ENCODE measurements around the gene KAT6B. TPM values are rescaled to one million over a fixed set of nuclear protein-coding genes. Genes with fewer than 3 reads are reported as not detected.

KAT6B gene
- total and polyA plus RNA-seq, 4 donors: 8.5 to 47.5 (median 21.4) TPM

GRCh38 chr10:74859546-74859945 is 33.1 kb downstream of the KAT6B start:
- peaks cover 0 to 2% of the 10 kb centered on the region in 2 donors for H3K4me1 ChIP-seq (ENCODE audit: control insufficient read depth in 1 of 2, insufficient read depth in 2 of 2, low read length in 2 of 2)
- H3K4me3 ChIP-seq (ENCODE audit: low read length in 2 of 2): no peak overlapping the region
- no peak for ATAC-seq (ENCODE audit: low FRiP score)
- H3K27ac ChIP-seq (ENCODE audit: low read depth in 1 of 2, low read length in 2 of 2): no peak overlapping the region
- no peaks in the 10 kb centered on the region for H3K36me3 ChIP-seq (ENCODE audit: control insufficient read depth in 1 of 2, insufficient read depth in 2 of 2, low read length in 1 of 2)
- intact Hi-C loops (cut with DNase I): no loop called here
- H3K9me3 ChIP-seq (ENCODE audit: control insufficient read depth, low read length): no peaks in the 10 kb centered on the region
- no peaks in the 10 kb centered on the region for H3K27me3 ChIP-seq (ENCODE audit: control insufficient read depth in 1 of 2, insufficient read depth in 2 of 2, low read length in 1 of 2)
- 77 to 83% methylated on average over 1 of the region's 1 CpG for WGBS, 2 donors
- DNase-seq: no peak

- no peaks in the 10 kb centered on the region for H3K9me3 ChIP-seq (ENCODE audit: control insufficient read depth, low read length)
- no peak overlapping the region for H3K4me3 ChIP-seq (ENCODE audit: low read length in 2 of 2)
- intact Hi-C loops (cut with DNase I): no loop called here
- no peak for ATAC-seq (ENCODE audit: low FRiP score)
- no peak overlapping the region for H3K27ac ChIP-seq (ENCODE audit: low read depth in 1 of 2, low read length in 2 of 2)
- H3K4me1 ChIP-seq (ENCODE audit: control insufficient read depth in 1 of 2, insufficient read depth in 2 of 2, low read length in 2 of 2): no peaks in the 10 kb centered on the region
- WGBS, 2 donors: 82 to 87% methylated on average over 7 of the region's 7 CpGs
- no peaks in the 10 kb centered on the region for H3K27me3 ChIP-seq (ENCODE audit: control insufficient read depth in 1 of 2, insufficient read depth in 2 of 2, low read length in 1 of 2)
- no peaks in the 10 kb centered on the region for H3K36me3 ChIP-seq (ENCODE audit: control insufficient read depth in 1 of 2, insufficient read depth in 2 of 2, low read length in 1 of 2)
- DNase-seq: no peak
These were observed 36.2 kb downstream of the KAT6B start for GRCh38 chr10:74862625-74863024.

- 93 to 94% methylated on average over 2 of the region's 2 CpGs for WGBS, 2 donors
- Histone ChIP-seq H3K27ac (ENCODE audit: low read depth in 1 of 2, low read length in 2 of 2) (no peak overlapping the region), H3K27me3 (ENCODE audit: control insufficient read depth in 1 of 2, insufficient read depth in 2 of 2, low read length in 1 of 2) (no peaks in the 10 kb centered on the region), H3K4me1 (ENCODE audit: control insufficient read depth in 1 of 2, insufficient read depth in 2 of 2, low read length in 2 of 2) (no peaks in the 10 kb centered on the region), H3K4me3 (ENCODE audit: low read length in 2 of 2) (no peak overlapping the region), H3K9me3 (ENCODE audit: control insufficient read depth, low read length) (no peaks in the 10 kb centered on the region), H3K36me3 (ENCODE audit: control insufficient read depth in 1 of 2, insufficient read depth in 2 of 2, low read length in 1 of 2) (no peaks in the 10 kb centered on the region)
- intact Hi-C loops (cut with DNase I): no loop called here
- DNase-seq (no peak), ATAC-seq (ENCODE audit: low FRiP score) (no peak)
These were observed 37.2 kb downstream of the KAT6B start for GRCh38 chr10:74863551-74863950.

DNA sequence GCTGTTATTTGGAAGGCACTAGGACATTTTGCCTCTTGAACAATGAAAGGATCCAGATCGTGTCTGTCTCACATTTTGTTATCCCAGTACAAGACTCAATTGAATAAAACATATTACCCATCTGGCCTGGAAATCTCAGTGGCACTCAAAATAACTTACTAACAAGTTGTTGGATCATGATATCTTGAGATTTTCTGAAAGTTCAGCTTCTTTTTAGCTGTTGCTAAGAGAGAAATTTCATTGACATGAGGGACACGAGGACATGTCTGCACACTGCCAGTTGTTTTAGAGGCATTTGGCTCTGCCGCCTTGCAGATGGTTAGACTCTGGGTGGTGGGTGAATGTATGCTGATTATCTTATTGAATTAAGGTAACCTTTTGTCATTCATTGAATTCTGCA is 41.0 kb downstream of the KAT6B start:
- DNase-seq (no peak), ATAC-seq (ENCODE audit: low FRiP score) (no peak)
- Histone ChIP-seq H3K9me3 (ENCODE audit: control insufficient read depth, low read length) (no peaks in the 10 kb centered on the region), H3K4me3 (ENCODE audit: low read length in 2 of 2) (no peak overlapping the region), H3K27ac (ENCODE audit: low read depth in 1 of 2, low read length in 2 of 2) (no peak overlapping the region), H3K27me3 (ENCODE audit: control insufficient read depth in 1 of 2, insufficient read depth in 2 of 2, low read length in 1 of 2) (no peaks in the 10 kb centered on the region), H3K4me1 (ENCODE audit: control insufficient read depth in 1 of 2, insufficient read depth in 2 of 2, low read length in 2 of 2) (no peaks in the 10 kb centered on the region), H3K36me3 (ENCODE audit: control insufficient read depth in 1 of 2, insufficient read depth in 2 of 2, low read length in 1 of 2) (no peaks in the 10 kb centered on the region)
- intact Hi-C loops (cut with DNase I): no loop called here
- 51 to 59% methylated on average over 3 of the region's 3 CpGs for WGBS, 2 donors

- Histone ChIP-seq H3K4me3 (ENCODE audit: low read length in 2 of 2) (no peak overlapping the region), H3K27me3 (ENCODE audit: control insufficient read depth in 1 of 2, insufficient read depth in 2 of 2, low read length in 1 of 2) (no peaks in the 10 kb centered on the region), H3K36me3 (ENCODE audit: control insufficient read depth in 1 of 2, insufficient read depth in 2 of 2, low read length in 1 of 2) (no peaks in the 10 kb centered on the region), H3K4me1 (ENCODE audit: control insufficient read depth in 1 of 2, insufficient read depth in 2 of 2, low read length in 2 of 2) (peaks cover 0 to under 1% of the 10 kb centered on the region in 2 donors), H3K9me3 (ENCODE audit: control insufficient read depth, low read length) (no peaks in the 10 kb centered on the region), H3K27ac (ENCODE audit: low read depth in 1 of 2, low read length in 2 of 2) (no peak overlapping the region)
- intact Hi-C loops (cut with DNase I): no loop called here
- 89 to 92% methylated on average over 3 of the region's 3 CpGs for WGBS, 2 donors
- no peak for DNase-seq
- ATAC-seq (ENCODE audit: low FRiP score): no peak
These were observed 42.1 kb downstream of the KAT6B start for GRCh38 chr10:74868392-74868977.

DNA sequence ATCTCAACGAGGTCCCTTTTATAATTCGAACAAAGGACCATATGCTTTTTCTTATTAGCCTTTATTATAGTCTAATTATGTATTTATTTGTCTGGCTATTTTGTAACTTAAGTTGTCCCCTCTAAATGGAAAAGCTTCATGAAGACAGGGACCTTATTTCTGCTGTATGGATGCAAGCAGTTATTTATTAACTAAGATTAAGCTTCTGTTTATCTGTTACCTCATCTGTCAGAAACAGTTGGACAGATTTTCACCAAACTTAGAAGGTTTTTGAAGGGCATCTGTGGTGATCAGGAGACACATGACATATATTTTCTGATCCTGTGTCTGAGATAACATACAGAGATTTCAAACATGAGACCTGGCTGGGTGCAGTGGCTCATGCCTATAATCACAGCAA is 43.2 kb downstream of the KAT6B start:
- Histone ChIP-seq H3K4me1 (ENCODE audit: control insufficient read depth in 1 of 2, insufficient read depth in 2 of 2, low read length in 2 of 2) (peaks cover 0 to 2% of the 10 kb centered on the region in 2 donors), H3K9me3 (ENCODE audit: control insufficient read depth, low read length) (no peaks in the 10 kb centered on the region), H3K27ac (ENCODE audit: low read depth in 1 of 2, low read length in 2 of 2) (no peak overlapping the region), H3K36me3 (ENCODE audit: control insufficient read depth in 1 of 2, insufficient read depth in 2 of 2, low read length in 1 of 2) (no peaks in the 10 kb centered on the region), H3K4me3 (ENCODE audit: low read length in 2 of 2) (no peak overlapping the region), H3K27me3 (ENCODE audit: control insufficient read depth in 1 of 2, insufficient read depth in 2 of 2, low read length in 1 of 2) (no peaks in the 10 kb centered on the region)
- ATAC-seq (ENCODE audit: low FRiP score) (no peak), DNase-seq (no peak)
- intact Hi-C loops (cut with DNase I): no loop called here
- WGBS, 2 donors: 95% methylated on average over 2 of the region's 2 CpGs

GRCh38 chr10:74870191-74870590 is 43.8 kb downstream of the KAT6B start:
- Histone ChIP-seq H3K36me3 (ENCODE audit: control insufficient read depth in 1 of 2, insufficient read depth in 2 of 2, low read length in 1 of 2) (no peaks in the 10 kb centered on the region), H3K4me3 (ENCODE audit: low read length in 2 of 2) (no peak overlapping the region), H3K9me3 (ENCODE audit: control insufficient read depth, low read length) (no peaks in the 10 kb centered on the region), H3K27me3 (ENCODE audit: control insufficient read depth in 1 of 2, insufficient read depth in 2 of 2, low read length in 1 of 2) (no peaks in the 10 kb centered on the region), H3K27ac (ENCODE audit: low read depth in 1 of 2, low read length in 2 of 2) (no peak overlapping the region), H3K4me1 (ENCODE audit: control insufficient read depth in 1 of 2, insufficient read depth in 2 of 2, low read length in 2 of 2) (peaks cover 0 to 2% of the 10 kb centered on the region in 2 donors)
- ATAC-seq (ENCODE audit: low FRiP score) (no peak), DNase-seq (no peak)
- intact Hi-C loops (cut with DNase I): no loop called here
- WGBS, 2 donors: 93 to 98% methylated on average over 1 of the region's 1 CpG

DNA sequence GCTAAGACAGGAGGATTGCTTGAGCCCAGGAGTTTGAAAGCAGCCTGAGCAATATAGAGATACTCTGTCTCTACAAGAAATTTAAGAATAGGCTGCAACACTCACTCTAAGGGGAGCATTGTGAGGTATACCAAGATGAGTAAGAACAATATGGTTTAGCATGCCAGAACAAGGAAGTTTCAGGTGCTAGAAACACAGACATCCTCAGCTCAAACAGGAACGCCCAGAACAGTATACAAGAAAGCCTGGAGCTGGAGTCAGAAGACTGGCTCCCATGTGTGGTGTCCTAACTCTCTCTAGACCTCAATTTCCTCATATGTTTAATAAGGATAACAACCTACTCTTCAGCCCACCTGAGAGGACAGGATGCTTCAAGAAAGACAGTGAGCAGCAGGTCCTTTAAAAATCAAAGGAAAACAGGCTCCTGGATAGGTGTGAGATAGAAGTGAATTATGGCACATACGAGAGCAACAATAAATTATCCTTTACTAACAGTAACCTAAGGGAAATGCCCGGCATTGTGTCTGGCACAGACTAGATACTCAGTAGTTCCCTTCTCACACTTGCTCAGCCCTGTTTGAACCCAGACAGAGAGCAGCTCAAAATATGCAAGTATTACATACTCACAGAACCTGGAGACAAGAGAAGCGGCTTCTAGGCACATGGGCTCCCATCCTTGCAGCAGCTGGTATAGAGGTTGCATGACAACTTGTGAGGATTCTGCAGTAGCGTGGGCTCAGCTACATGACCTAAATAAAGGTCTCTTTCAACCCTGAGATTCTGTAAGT is 45.4 kb downstream of the KAT6B start:
- whole genome bisulfite sequencing, 2 donors: 91 to 94% methylated on average over 5 of the region's 5 CpGs
- H3K27ac ChIP-seq (ENCODE audit: low read depth in 1 of 2, low read length in 2 of 2): no peak overlapping the region
- no peaks in the 10 kb centered on the region for H3K27me3 ChIP-seq (ENCODE audit: control insufficient read depth in 1 of 2, insufficient read depth in 2 of 2, low read length in 1 of 2)
- DNase-seq (no peak), ATAC-seq (ENCODE audit: low FRiP score) (no peak)
- intact Hi-C loops (cut with DNase I): no loop called here
- peaks cover 2% of the 10 kb centered on the region in 2 donors for H3K4me1 ChIP-seq (ENCODE audit: control insufficient read depth in 1 of 2, insufficient read depth in 2 of 2, low read length in 2 of 2)
- no peak overlapping the region for H3K4me3 ChIP-seq (ENCODE audit: low read length in 2 of 2)
- no peaks in the 10 kb centered on the region for H3K9me3 ChIP-seq (ENCODE audit: control insufficient read depth, low read length)
- no peaks in the 10 kb centered on the region for H3K36me3 ChIP-seq (ENCODE audit: control insufficient read depth in 1 of 2, insufficient read depth in 2 of 2, low read length in 1 of 2)

GRCh38 chr10:74873803-74874454 is 47.5 kb downstream of the KAT6B start:
- Histone ChIP-seq H3K4me3 (ENCODE audit: low read length in 2 of 2) (no peak overlapping the region), H3K4me1 (ENCODE audit: control insufficient read depth in 1 of 2, insufficient read depth in 2 of 2, low read length in 2 of 2) (peaks cover 2% of the 10 kb centered on the region in 2 donors), H3K9me3 (ENCODE audit: control insufficient read depth, low read length) (no peaks in the 10 kb centered on the region), H3K36me3 (ENCODE audit: control insufficient read depth in 1 of 2, insufficient read depth in 2 of 2, low read length in 1 of 2) (no peaks in the 10 kb centered on the region), H3K27me3 (ENCODE audit: control insufficient read depth in 1 of 2, insufficient read depth in 2 of 2, low read length in 1 of 2) (no peaks in the 10 kb centered on the region), H3K27ac (ENCODE audit: low read depth in 1 of 2, low read length in 2 of 2) (no peak overlapping the region)
- WGBS, 2 donors: 78 to 82% methylated on average over 5 of the region's 5 CpGs
- DNase-seq (no peak), ATAC-seq (ENCODE audit: low FRiP score) (no peak)
- intact Hi-C loops (cut with DNase I): no loop called here

Measured in aorta (tissue), 5 donors.